Left forelimb (tissue), 1 donor: ENCODE results near the gene SRBD1.
"Not testable (repeated sequence)": the region's sequence is repeated elsewhere in the genome, so short reads cannot be mapped to it uniquely, and the experiment has no call there.

Experiments used
- DNase-seq: peaks from one replicate; pipeline ENCODE4 v3.0.0-alpha.2; 2018; ENCODE audit warnings: low spot score

SRBD1 gene

GRCh38 chr2:45468279-45468678, 142.8 kb downstream of the SRBD1 start:
- no peak for DNase-seq

DNA sequence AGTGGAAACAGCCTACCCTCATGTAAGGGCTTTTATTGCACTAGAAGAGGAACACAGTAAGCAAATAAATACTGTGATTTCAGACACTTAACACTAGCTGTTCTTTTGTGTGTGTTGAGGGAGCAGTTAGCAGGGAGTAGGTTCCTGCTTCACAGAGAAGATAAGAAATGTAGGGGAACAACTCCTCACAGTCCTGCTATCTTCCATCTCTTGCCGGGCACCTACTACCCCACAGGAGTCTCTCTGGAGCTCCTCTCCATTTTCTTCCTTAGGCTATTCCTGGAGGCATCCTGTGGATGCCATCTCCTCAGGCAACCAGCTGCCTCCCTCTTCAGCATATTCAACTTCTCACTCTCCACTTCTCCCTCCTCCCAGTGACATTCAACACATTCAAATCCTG, 145.0 kb downstream of the SRBD1 start:
- DNase-seq, result no peak

DNA sequence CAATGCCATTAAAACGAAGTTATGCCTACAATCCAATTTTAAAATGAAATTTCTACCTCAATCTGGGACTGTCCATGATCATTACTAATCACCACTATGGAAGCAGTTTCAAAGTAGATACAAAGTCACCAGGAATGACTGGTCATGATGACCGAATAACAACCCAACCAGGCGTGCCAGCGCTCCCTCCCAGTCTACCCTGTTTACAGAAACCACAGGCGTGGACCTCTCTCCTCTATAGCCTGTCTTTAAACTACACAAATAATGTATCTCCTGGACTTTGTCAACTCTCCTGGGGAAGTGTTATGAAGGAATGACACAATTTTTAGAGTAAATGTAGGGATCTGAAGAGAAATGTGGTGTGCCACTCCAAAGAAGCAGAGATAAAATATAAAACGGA, 150.2 kb downstream of the SRBD1 start:
- DNase-seq, result no peak

DNA sequence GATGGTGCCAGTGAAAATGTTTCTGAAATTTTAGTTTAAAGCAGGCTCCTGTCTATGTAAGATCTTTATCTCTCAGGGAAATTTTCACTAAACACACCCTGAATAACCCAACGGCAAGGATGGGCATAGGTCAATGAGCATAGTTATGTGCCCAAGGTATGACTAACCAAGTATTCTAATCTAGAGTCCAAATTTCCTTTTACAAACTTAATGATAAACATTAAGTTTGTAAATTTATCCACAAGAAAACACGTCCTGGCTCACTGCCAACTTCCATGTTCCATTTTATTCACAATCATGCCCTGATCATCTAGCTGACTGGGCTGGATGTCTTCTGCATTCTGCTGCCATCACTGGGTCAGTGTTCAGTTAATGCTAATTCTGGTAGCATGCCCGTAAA, 151.2 kb downstream of the SRBD1 start:
- no peak for DNase-seq

DNA sequence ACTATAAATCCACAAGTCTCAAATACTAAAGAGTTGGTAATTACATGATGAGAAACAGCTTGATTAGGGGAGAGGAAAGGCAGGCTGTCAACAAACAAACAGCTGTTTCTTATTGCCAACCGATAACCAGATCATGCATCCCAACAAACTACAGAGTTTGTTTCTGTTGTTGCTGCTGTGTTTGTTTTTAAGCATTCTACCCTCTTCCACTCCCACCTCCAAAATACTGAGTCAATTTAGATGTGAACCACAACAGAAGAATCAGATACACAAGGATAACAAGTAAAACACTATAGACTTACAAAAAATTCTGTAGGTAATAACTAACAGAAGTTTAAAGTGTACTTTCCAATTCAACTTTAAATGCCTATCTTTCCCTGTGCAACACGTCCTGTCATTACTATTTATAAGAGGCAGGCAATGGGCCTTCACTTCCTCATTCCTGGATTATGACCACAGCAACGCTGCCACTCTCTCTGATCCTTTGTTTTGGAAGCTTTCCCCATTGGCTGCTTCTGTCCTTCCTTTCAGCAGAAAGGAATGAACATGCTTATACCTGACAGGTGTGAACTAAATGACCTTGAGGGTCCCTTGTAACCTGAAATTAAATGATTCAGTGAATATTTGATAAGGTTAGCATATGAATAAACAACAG, 152.0 kb downstream of the SRBD1 start:
- DNase-seq, result no peak

GRCh38 chr2:45457211-45457945, 153.7 kb downstream of the SRBD1 start:
- DNase-seq, result no peak

DNA sequence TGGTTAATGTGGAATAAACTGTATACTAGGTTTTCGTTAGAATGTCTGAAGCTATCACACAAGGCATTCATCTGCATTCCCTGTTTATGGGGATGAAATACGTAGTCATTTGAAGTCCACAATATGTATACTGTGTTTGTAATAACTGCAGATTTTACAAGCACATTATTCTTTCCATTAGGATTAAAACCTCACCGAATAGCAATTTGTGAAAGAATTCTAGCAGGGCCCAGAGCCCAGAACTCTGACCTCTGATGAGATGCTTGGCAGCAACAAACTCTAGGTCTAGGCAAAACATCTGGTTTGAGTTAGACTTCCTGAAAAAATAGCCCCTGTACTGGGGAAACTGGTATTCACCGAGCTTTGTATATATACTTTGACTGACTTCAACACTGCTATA, 158.2 kb downstream of the SRBD1 start:
- peak; percentile 70 for DNase-seq

DNA sequence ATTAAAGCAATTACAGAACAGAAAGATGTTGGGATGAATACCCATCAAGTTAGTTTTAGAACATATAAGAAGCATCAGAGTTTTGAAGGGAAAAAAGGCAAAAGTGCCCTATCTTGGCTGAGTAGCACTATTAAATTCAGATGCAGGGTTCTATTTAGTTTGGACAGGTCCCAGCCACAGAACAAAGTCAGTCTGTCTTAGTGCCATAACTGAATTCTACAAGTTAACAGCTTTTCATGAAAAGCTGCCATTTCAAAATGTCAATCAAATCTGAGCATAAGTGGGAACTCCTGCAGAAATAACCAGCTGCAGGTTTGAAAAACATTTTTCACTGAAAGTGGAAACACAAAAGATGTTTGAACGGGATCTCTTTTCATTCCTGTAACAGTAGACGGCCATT, 160.4 kb downstream of the SRBD1 start:
- no peak for DNase-seq

DNA sequence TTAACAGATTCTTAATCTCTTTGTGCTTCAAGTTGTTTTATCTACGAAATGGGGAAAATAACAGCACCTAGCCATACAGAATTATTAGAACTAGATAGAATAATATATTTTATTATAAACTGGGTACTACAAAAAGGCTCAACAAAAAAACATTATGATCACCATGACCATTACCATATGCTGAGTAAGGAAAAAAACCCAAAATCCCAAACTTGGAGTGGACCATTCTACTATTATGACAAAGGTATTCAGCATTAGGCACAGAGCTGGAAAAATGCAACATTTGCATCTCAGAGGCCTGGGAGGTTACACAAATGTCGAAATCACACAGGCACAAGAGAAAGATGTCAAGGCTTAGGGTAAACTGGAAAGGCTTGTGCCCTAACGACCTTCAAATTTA, 162.8 kb downstream of the SRBD1 start:
- no peak for DNase-seq

DNA sequence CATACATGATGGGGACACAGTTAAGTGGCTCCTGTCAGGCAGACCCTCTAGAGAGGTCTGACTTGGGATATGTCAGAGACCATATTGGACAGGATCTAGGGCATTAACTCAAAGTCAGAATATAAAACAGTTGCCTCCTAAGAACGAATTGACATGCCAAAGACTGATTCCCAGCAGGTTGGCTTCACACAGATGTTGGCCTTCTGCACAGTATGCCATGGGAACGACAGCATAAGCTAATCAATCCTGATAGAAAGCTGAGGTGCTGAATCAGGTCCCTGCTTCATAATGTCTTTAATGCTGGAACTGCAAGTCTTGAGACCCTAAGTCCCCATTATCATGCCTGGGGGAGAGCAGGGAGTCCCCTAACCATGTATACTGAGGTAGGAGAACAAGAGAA, 165.1 kb downstream of the SRBD1 start:
- DNase-seq, result no peak

- DNase-seq, result no peak
Measured at GRCh38 chr2:45445037-45445436, 166.0 kb downstream of the SRBD1 start.

GRCh38 chr2:45443012-45443411, 168.1 kb downstream of the SRBD1 start:
- no peak for DNase-seq

- DNase-seq, result no peak
Measured at GRCh38 chr2:45442026-45442425, 169.0 kb downstream of the SRBD1 start.

DNA sequence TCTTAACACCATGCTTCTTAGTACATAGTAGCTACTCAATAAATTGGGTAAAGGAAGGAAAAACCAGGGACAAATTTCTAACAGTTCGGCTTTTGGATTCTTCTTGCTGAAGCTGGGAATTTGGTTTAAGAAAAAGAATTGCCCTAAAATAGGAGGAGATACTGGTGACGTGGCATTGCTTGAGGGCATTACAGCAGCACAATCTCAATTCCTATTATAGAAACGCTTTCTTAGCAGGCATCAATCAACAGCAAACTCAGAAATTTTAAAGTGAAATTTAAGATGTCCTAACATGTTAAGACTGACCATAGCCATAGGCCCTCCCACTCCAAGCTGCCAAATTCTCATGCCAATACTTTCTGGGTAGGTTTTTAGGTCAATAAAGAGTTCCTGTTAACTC, 169.5 kb downstream of the SRBD1 start:
- DNase-seq, result no peak

DNA sequence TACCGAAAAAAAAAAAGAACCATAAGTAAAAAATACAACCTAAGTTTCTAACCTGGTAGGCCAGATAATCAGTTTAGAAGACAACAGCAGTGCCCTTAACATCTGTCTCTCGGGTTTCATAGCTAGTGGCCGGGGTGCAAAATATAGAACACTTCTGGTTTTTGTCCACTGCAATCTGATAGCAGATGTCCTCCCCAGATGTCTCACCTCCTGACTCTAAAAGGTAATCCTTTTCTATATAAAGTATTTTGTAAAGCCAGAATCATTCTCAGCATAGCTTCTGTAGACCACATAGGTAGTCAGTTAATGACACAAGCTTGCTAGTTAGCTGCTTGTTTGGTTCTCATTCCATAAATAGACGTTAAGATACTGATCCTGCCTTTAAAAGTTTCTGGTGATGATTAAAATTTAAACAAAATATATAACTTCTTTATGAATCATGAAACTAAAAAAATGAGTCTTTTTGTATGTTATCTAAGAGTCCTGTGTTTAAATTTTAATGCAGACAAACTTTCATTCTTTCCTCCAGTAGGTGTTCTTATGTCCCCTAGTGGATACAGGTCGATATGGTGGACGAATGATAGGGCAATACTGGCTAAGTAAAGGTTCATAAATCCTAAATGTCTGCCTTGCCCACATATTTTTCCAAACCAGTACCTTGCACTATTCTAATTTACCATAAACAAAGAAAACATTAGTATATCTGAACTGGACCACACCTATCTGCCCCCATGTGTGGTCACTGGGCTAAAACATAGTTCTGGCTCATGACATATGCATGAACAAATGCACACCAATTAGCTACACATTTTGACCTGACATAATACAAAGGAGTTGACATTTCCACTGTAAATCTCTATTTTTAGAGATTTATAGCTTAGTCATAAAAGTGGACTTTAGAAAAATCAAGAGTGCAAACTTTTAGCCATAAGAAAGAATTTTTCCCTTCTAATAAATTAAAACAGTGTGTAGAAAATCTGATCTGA, 171.0 kb downstream of the SRBD1 start:
- no peak for DNase-seq

GRCh38 chr2:45438872-45439665, 172.0 kb downstream of the SRBD1 start:
- no peak for DNase-seq

DNA sequence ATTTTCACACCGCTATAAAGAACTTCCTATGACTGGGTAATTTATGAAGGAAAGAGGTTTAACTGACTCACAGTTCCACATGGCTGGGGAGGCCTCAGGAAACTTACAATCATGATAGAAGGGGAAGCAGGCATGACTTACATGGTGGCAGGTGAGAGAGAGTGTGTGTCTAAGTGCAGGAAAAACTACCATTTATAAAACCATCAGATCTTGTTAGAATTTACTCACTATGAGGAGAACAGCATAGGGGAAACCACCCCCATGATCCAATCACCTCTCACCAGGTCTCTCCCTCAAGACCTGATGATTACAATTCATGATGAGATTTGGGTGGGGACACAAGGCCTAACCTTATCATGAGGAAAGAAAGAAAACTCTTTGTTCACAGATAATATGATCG, 174.6 kb downstream of the SRBD1 start:
- no peak for DNase-seq

GRCh38 chr2:45435316-45435715, 175.8 kb downstream of the SRBD1 start:
- DNase-seq, result no peak

DNA sequence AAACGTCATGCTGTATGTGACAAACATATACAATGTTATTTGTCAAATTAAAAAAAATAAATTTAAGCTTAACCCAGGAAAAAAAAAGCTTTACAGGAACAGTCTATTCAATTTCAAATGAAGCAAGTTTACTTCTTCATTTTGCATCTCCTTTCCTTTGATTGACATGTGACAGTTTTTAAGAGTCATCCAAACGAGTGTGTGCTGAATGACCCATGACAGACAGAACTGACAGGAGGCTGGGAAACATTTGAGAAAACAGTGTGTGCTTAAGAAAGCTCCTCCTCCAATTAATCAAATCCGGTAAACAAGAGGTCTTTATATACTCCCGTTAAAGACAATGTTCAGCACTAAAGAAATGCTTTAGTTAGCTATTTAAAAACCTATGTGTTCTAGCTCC, 177.7 kb downstream of the SRBD1 start:
- no peak for DNase-seq

- DNase-seq, result no peak
Measured at GRCh38 chr2:45432406-45432805, 178.7 kb downstream of the SRBD1 start.

DNA sequence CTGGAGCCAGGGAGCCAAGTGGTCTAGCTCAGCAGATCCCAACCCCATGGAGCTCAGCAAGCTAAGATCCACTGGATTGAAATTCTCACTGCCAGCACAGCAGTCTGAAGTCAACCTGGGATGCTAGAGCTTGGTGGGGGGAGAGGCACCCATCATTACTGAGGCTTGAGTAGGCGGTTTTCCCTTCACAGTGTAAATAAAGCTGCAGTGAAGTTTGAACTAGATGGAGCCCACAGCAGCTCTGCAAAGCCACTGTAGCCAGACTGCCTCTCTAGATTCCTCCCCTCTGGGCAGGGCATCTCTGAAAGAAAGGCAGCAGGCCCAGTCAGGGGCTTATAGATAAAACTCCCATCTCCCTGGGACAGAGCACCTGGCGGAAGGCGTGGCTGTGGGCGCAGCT, 185.0 kb downstream of the SRBD1 start:
- not testable (repeated sequence) for DNase-seq

GRCh38 chr2:45422921-45423320, 188.1 kb downstream of the SRBD1 start:
- no peak for DNase-seq
